Activated naive CD4-positive, alpha-beta T cell treated with anti-CD3 and anti-CD28 coated beads, Interleukin-2, amount 50 U/mL, for 24 hours (primary cell): Measurements from ENCODE around the gene ZNF688.

Experiments used
- H3K27ac Mint-ChIP-seq: one replicate; pipeline ENCODE4 v1.8.0; 2021; ENCODE audit warnings: mild to moderate bottlenecking, mixed read lengths
- H3K27me3 Mint-ChIP-seq: one replicate; pipeline ENCODE4 v1.8.0; 2021; ENCODE audit warnings: mixed read lengths
- H3K36me3 Mint-ChIP-seq: one replicate; pipeline ENCODE4 v1.8.0; 2021; ENCODE audit warnings: mixed read lengths
- H3K4me1 Mint-ChIP-seq: one replicate; pipeline ENCODE4 v1.8.0; 2021; ENCODE audit warnings: mixed read lengths
- H3K4me3 Mint-ChIP-seq: one replicate; pipeline ENCODE4 v1.8.0; 2021; ENCODE audit warnings: mild to moderate bottlenecking, mixed read lengths
- H3K9me3 Mint-ChIP-seq: one replicate; pipeline ENCODE4 v1.8.0; 2021; ENCODE audit warnings: mixed read lengths

The ZNF688 gene

GRCh38 chr16:30571445-30572322 lies at the start of gene ZNF688:
TSS of gene ZNF688 (minus strand) at chr16:30571714. CDS start at chr16:30571629, 85 bp downstream.
- no peaks in the 10 kb centered on the region for H3K36me3 Mint-ChIP-seq
- H3K27ac Mint-ChIP-seq: peak within 1 kb of the TSS; percentile 92
- peak within 1 kb of the TSS; percentile 89 for H3K4me3 Mint-ChIP-seq
- no peaks in the 10 kb centered on the region for H3K9me3 Mint-ChIP-seq
- peaks cover 40% of the 10 kb centered on the region for H3K4me1 Mint-ChIP-seq
- H3K27me3 Mint-ChIP-seq: no peaks in the 10 kb centered on the region

DNA sequence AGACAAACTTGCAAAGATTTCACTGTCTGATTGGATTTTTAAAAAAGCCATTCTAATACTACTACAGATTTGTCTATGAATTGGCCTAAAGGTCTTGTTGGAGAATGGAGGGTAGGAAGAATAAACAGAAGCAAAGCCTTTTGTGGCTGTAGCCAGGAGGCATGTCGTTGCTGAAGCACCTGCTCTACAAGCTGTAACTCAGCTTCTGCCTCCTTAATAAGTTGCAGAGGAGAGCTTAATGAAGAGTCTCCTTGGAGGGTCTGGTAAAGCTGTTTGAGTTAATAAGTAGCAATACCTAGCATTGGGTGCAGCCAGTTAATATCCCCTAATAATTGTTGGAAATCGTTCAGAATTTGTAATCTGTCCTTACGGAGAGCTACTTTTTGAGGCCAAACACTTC lies 48.7 kb upstream of the ZNF688 start:
- H3K4me1 Mint-ChIP-seq: no peaks in the 10 kb centered on the region
- no peaks in the 10 kb centered on the region for H3K36me3 Mint-ChIP-seq
- no peaks in the 10 kb centered on the region for H3K9me3 Mint-ChIP-seq
- H3K27ac Mint-ChIP-seq: no peak overlapping the region
- H3K4me3 Mint-ChIP-seq: no peak overlapping the region
- no peaks in the 10 kb centered on the region for H3K27me3 Mint-ChIP-seq

DNA sequence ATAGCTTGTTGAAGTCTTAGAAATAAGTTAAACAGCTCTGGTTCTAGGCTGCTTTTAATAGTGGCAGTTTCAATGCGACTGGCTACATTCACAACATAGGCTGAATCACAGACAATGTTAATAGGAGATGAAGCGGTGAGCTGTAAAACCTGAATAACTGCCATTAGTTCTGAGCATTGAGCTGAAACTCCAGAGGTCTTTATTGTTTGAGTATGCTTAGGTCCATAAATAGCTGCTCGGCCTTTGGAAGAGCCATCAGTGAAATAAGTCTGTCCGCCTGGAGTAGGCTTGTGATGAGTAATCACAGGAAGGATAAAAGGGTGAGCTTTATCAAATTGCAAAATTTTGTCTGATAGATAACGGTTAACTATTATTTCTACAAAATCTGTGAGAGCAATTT lies 48.1 kb upstream of the ZNF688 start:
- Mint-ChIP-seq H3K27ac (no peak overlapping the region), H3K4me1 (no peaks in the 10 kb centered on the region), H3K9me3 (no peaks in the 10 kb centered on the region), H3K4me3 (no peak overlapping the region), H3K36me3 (no peaks in the 10 kb centered on the region), H3K27me3 (no peaks in the 10 kb centered on the region)

- H3K27ac Mint-ChIP-seq: no peak overlapping the region
Measured at GRCh38 chr16:30619202-30619601, 47.7 kb upstream of the ZNF688 start.

GRCh38 chr16:30615358-30616091 lies 44.0 kb upstream of the ZNF688 start:
- peaks cover 1% of the 10 kb centered on the region for H3K4me1 Mint-ChIP-seq
- H3K4me3 Mint-ChIP-seq: no peak overlapping the region
- no peaks in the 10 kb centered on the region for H3K36me3 Mint-ChIP-seq
- H3K9me3 Mint-ChIP-seq: no peaks in the 10 kb centered on the region
- no peak overlapping the region for H3K27ac Mint-ChIP-seq
- no peaks in the 10 kb centered on the region for H3K27me3 Mint-ChIP-seq

More at GRCh38 chr16:30619202-30619601, 47.7 kb upstream of the ZNF688 start:
- H3K4me1 Mint-ChIP-seq: no peaks in the 10 kb centered on the region
- H3K36me3 Mint-ChIP-seq: no peaks in the 10 kb centered on the region
- no peaks in the 10 kb centered on the region for H3K27me3 Mint-ChIP-seq
- no peaks in the 10 kb centered on the region for H3K9me3 Mint-ChIP-seq
- H3K4me3 Mint-ChIP-seq: no peak overlapping the region

- Mint-ChIP-seq H3K4me1 (peaks cover 27% of the 10 kb centered on the region), H3K27me3 (no peaks in the 10 kb centered on the region), H3K9me3 (no peaks in the 10 kb centered on the region), H3K27ac (peak within 1 kb of the TSS; percentile 98), H3K4me3 (peak within 1 kb of the TSS; percentile 95), H3K36me3 (peaks cover 7% of the 10 kb centered on the region)
Measured at GRCh38 chr16:30609926-30610839, 38.7 kb upstream of the ZNF688 start, which contains the start of gene ZNF689. TSS of gene ZNF689 (minus strand) at chr16:30610389. CDS start at chr16:30610041, 348 bp downstream.

DNA sequence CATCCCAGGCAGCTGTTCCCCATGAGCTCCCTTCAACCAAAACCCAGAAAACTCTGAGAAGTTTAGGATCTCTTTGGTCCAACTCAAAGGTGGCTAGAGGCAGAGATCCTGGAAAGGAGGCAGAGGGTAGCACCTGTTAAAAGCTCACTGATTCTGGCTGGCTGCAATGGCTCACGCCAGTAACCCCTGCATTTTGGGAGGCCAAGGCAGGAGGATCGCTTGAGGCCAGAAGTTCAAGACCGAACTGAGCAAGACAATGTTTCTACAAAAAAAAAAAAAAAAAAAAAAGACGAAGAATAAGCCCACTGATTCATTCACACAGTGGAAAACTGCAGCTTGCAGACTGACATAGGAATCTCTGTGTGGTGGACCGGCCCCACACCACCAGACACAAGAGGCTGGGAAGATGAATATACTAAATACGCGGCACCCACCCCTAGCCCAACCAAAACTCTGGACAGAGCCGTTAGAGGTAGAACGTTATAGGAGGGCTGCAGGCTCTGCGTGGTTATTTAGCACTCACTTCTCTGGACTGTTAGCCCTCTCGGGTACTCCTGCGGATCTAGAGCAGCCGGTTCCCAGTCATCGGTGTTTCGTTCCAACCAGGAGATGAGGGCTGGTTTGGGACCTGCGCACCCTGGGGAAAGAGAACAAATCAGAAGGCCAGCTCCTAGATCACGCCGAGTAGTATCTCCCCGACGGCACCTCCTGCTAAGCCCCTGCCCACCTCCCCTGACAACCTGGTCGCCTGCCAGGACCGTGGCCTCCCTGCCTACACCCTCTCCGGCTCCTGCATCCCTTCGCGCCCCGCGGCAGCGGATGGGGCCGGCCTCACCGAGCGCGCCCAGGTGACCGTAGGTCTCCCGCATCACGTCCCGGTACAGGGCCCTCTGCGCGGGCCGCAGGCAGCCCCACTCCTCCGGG lies 37.8 kb upstream of the ZNF688 start:
- Mint-ChIP-seq H3K9me3 (no peaks in the 10 kb centered on the region), H3K27ac (peak overlapping the region; percentile 83)

GRCh38 chr16:30606004-30606403 lies 34.5 kb upstream of the ZNF688 start:
- Mint-ChIP-seq H3K9me3 (no peaks in the 10 kb centered on the region), H3K36me3 (peaks cover 8% of the 10 kb centered on the region), H3K27ac (no peak overlapping the region), H3K27me3 (no peaks in the 10 kb centered on the region), H3K4me1 (peaks cover 27% of the 10 kb centered on the region), H3K4me3 (no peak overlapping the region)

More for the DNA sequence above, 37.8 kb upstream of the ZNF688 start:
- Mint-ChIP-seq H3K27me3 (no peaks in the 10 kb centered on the region), H3K36me3 (peaks cover 8% of the 10 kb centered on the region), H3K4me3 (peak overlapping the region; percentile 95), H3K4me1 (peaks cover 27% of the 10 kb centered on the region)

GRCh38 chr16:30605158-30605557 lies 33.6 kb upstream of the ZNF688 start:
- Mint-ChIP-seq H3K27ac (peak overlapping the region; percentile 59), H3K36me3 (peaks cover 8% of the 10 kb centered on the region), H3K4me1 (peaks cover 23% of the 10 kb centered on the region), H3K27me3 (no peaks in the 10 kb centered on the region), H3K4me3 (no peak overlapping the region), H3K9me3 (no peaks in the 10 kb centered on the region)

- Mint-ChIP-seq H3K36me3 (peaks cover 8% of the 10 kb centered on the region), H3K9me3 (no peaks in the 10 kb centered on the region), H3K4me3 (no peak overlapping the region), H3K27me3 (no peaks in the 10 kb centered on the region), H3K4me1 (peaks cover 22% of the 10 kb centered on the region), H3K27ac (no peak overlapping the region)
Measured at GRCh38 chr16:30604316-30604947, 32.9 kb upstream of the ZNF688 start.

DNA sequence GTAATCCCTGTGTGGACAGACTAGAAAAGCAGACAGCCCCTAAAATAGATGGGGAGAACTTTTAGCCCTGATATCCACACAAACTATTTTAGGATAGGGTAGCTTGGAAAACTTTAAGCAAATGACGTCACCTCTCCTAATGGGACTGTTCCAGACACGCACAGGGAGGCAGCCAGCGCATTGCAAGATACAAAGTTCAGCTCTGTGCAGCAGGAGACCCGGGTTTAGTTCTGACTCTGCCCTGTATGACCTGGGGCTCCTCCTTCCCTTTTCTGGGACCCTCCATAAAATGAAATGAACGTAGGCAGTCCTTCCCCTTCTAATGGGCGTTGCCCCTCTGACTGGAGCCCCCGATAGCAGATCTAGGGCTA lies 32.4 kb upstream of the ZNF688 start:
- peaks cover 8% of the 10 kb centered on the region for H3K36me3 Mint-ChIP-seq

DNA sequence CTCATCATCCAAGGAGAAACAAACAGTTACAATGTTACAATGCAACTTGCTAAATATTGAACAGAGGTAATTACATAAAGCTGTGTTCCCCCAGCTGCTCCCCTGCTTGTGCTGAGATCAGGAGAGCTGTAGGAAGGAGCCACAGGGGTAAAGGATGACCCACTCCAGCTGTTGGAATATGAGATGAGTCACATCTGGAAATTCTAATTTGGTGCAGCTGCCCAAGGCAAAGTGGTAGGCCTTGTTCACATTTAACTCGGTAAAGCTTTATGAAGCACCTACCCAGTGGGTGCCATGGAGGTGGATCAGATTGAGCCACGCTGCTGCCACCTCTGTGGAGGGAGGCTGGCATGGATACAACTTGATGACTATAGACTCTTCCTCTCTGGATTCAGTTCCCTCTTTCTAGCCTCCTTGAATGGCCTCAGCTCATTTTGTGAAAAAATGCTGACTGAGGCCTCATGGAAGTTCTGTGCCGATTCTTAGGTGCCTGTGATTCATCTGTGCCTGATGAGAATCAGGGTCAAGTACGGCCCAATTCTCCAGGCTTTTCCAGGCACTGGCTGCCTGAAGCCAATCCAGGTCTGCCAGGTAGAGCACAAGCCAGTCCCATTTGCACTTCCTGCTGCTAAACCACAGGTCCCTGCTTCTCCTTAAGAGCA lies 31.2 kb upstream of the ZNF688 start:
- Mint-ChIP-seq H3K27ac (no peak overlapping the region), H3K9me3 (no peaks in the 10 kb centered on the region), H3K4me3 (no peak overlapping the region), H3K27me3 (no peaks in the 10 kb centered on the region), H3K4me1 (peaks cover 13% of the 10 kb centered on the region), H3K36me3 (peaks cover 7% of the 10 kb centered on the region)

More for the DNA sequence above, 32.4 kb upstream of the ZNF688 start:
- Mint-ChIP-seq H3K27ac (no peak overlapping the region), H3K4me1 (peaks cover 18% of the 10 kb centered on the region), H3K9me3 (no peaks in the 10 kb centered on the region), H3K27me3 (no peaks in the 10 kb centered on the region), H3K4me3 (no peak overlapping the region)

GRCh38 chr16:30601966-30602365 lies 30.5 kb upstream of the ZNF688 start:
- Mint-ChIP-seq H3K4me1 (peaks cover 8% of the 10 kb centered on the region), H3K27me3 (no peaks in the 10 kb centered on the region), H3K9me3 (no peaks in the 10 kb centered on the region), H3K36me3 (peaks cover 7% of the 10 kb centered on the region), H3K4me3 (no peak overlapping the region), H3K27ac (peak overlapping the region; percentile 68)
